Dermis microvascular lymphatic vessel endothelial cell (primary cell): ENCODE results near the gene SCGN. TPM values are rescaled to one million over a fixed set of nuclear protein-coding genes. Genes with fewer than 3 reads are reported as not detected.
A peak's percentile ranks its signal among the peaks of the same experiment; 100 is the strongest.

ENCODE experiments used
- DNase-seq, 2 donors: peaks; one replicate each; pipeline versions ENCODE4 v3.0.0 to v3.0.0-alpha.2; 2010; ENCODE audit warnings: low read depth in 2 of 2
- total RNA-seq: library from RNA; depleted of rRNA; stranded (reverse); fragments of >200 nt; gene quantifications from 2 replicates; pipeline ENCODE4 v1.2.1, GENCODE V29; 2014

SCGN gene
- total RNA-seq, 1 donor from 2014 or later, result under 0.01 TPM

- no peak for DNase-seq
These were observed 11.6 kb upstream of the SCGN start for GRCh38 chr6:25640446-25640845.

- no peak for DNase-seq
These were observed 11.1 kb upstream of the SCGN start for GRCh38 chr6:25640891-25641290.

GRCh38 chr6:25641377-25641776 lies 10.6 kb upstream of the SCGN start:
- DNase-seq, result no peak

- DNase-seq, result no peak
These were observed 9.9 kb upstream of the SCGN start for GRCh38 chr6:25641940-25642666.

- no peak for DNase-seq
These were observed 9.2 kb upstream of the SCGN start for GRCh38 chr6:25642667-25643328.

GRCh38 chr6:25645916-25646315 lies 6.1 kb upstream of the SCGN start:
- DNase-seq, result no peak

GRCh38 chr6:25649611-25650010 lies 2.4 kb upstream of the SCGN start:
- DNase-seq, result no peak

- no peak for DNase-seq
These were observed 3.7 kb downstream of the SCGN start for GRCh38 chr6:25655723-25656122.

GRCh38 chr6:25659633-25660368 lies 7.8 kb downstream of the SCGN start:
- DNase-seq, result no peak

GRCh38 chr6:25660512-25660911 lies 8.5 kb downstream of the SCGN start:
- DNase-seq, result peak in 1 of 2 donors; percentile 13

GRCh38 chr6:25661129-25661779 lies 9.2 kb downstream of the SCGN start:
- no peak for DNase-seq

- no peak for DNase-seq
These were observed 13.4 kb downstream of the SCGN start for GRCh38 chr6:25665455-25665854.

- DNase-seq, result no peak
These were observed 17.4 kb downstream of the SCGN start for GRCh38 chr6:25669413-25669812.

GRCh38 chr6:25670208-25670607 lies 18.2 kb downstream of the SCGN start:
- no peak for DNase-seq

- DNase-seq, result no peak
These were observed 18.9 kb downstream of the SCGN start for GRCh38 chr6:25670793-25671513.

- DNase-seq, result no peak
These were observed 19.6 kb downstream of the SCGN start for GRCh38 chr6:25671652-25672051.

GRCh38 chr6:25675167-25675566 lies 23.2 kb downstream of the SCGN start:
- no peak for DNase-seq

- DNase-seq, result no peak
These were observed 24.8 kb downstream of the SCGN start for GRCh38 chr6:25676775-25677174.

- DNase-seq, result no peak
These were observed 29.8 kb downstream of the SCGN start for GRCh38 chr6:25681848-25682247.

- DNase-seq, result no peak
These were observed 30.3 kb downstream of the SCGN start for GRCh38 chr6:25682324-25682723.

GRCh38 chr6:25684565-25684964 lies 32.5 kb downstream of the SCGN start:
- DNase-seq, result no peak
